Prostate gland (tissue), 2 donors: Measurements from ENCODE around the gene PFDN1. TPM values are rescaled to one million over a fixed set of nuclear protein-coding genes. Genes with fewer than 3 reads are reported as not detected.

ENCODE experiments used
- DNase-seq: peaks from one replicate; pipeline ENCODE4 v3.0.0-alpha.2; 2019; ENCODE audit warnings: low spot score
- H3K27ac ChIP-seq, 2 donors: fragments of 200-600 bp; sonication (generic); 2 replicates each; pipeline ENCODE4 v1.5.1; 2017 to 2019
- H3K27me3 ChIP-seq: fragments of 200-600 bp; sonication (generic); replicated peaks from 2 replicates; pipeline ENCODE4 v1.5.1; 2019; ENCODE audit not compliant: insufficient read depth
- H3K36me3 ChIP-seq, 2 donors: fragments of 200-600 bp; sonication (generic); 1 replicate in 1 of 2; 2 replicates in 1 of 2; pipeline versions ENCODE4 v1.5.1 to v1.8.1; 2017 to 2019
- H3K4me1 ChIP-seq: fragments of 200-600 bp; sonication (generic); replicated peaks from 2 replicates; pipeline ENCODE4 v1.5.1; 2019
- H3K4me3 ChIP-seq, 2 donors: fragments of 200-600 bp; sonication (generic); 2 replicates each; pipeline ENCODE4 v1.5.1; 2017 to 2019
- H3K9me3 ChIP-seq: fragments of 200-600 bp; sonication (generic); 2 replicates; pipeline ENCODE4 v1.5.1; 2017
- POLR2A ChIP-seq: fragments of 450-650 bp; IDR thresholded peaks from one replicate; pipeline ENCODE4 v1.6.1; 2016; ENCODE audit warnings: antibody characterized with exemption, mild to moderate bottlenecking
- POLR2AphosphoS5 ChIP-seq: sonication (generic); formaldehyde crosslinking; IDR thresholded peaks from one replicate; pipeline ENCODE4 v1.6.1; 2017; ENCODE audit warnings: antibody characterized with exemption
- WGBS: methylation state at CpG from one replicate; pipeline ENCODE4 v1.1.5; 2018; 5-methylcytosine and 5-hydroxymethylcytosine counted together
- intact Hi-C: fragments of 100-400 bp; cut with DNase I; formaldehyde crosslinking; loops from one replicate; pipeline ENCODE4 v1.14.2; 2022
- total RNA-seq, 2 donors: library from RNA; depleted of rRNA; stranded (reverse); fragments of >200 nt; gene quantifications; one replicate each; pipeline ENCODE4 v1.1.0, GENCODE V29; 2016
- TF ChIP-seq, protein P1 (sequence below), 4 experiments: fragments of 200-600 bp in 2 of 4; fragments of 450-650 bp in 2 of 4; sonication (generic) in 2 of 4; IDR thresholded peaks; 1 replicate in 3 of 4; 2 replicates in 1 of 4; pipeline ENCODE4 v1.5.1; 2016 to 2019; ENCODE audit warnings: antibody characterized with exemption in 4 of 4, mild to moderate bottlenecking in 2 of 4, moderate library complexity in 2 of 4

PFDN1 gene
- total RNA-seq, 2 donors from 2014 or later = 88.0 to 145 TPM

DNA sequence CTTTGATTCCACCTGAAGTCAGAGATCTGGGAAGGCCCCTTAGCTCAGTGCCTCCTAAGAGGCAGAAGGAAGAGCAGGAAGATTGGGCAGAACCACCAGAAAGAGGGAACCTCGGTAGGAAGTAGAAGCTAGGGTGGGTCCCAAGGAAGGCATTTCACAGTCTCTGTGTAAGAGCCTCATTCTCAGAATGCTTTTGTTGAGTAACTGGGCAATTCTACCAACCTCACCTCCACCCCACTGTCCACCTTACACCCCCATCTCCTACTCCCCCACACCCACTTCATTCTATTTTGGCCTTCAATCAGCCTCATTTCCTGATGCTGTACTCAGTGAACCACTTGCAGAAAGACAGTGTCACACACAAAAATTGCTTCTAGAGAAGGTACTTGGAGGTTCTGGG, 40.0 kb upstream of the PFDN1 start:
- Histone ChIP-seq H3K36me3 (no peaks in the 10 kb centered on the region), H3K27ac (no peak overlapping the region), H3K4me1 (peaks cover 8% of the 10 kb centered on the region), H3K27me3 (no peaks in the 10 kb centered on the region), H3K9me3 (no peaks in the 10 kb centered on the region), H3K4me3 (no peak overlapping the region)
- no peak for DNase-seq
- WGBS = 73% methylated on average over 1 of the region's 1 CpG
- TF ChIP-seq POLR2A (no peak), POLR2AphosphoS5 (no peak)
- TF ChIP-seq, protein P1, sequence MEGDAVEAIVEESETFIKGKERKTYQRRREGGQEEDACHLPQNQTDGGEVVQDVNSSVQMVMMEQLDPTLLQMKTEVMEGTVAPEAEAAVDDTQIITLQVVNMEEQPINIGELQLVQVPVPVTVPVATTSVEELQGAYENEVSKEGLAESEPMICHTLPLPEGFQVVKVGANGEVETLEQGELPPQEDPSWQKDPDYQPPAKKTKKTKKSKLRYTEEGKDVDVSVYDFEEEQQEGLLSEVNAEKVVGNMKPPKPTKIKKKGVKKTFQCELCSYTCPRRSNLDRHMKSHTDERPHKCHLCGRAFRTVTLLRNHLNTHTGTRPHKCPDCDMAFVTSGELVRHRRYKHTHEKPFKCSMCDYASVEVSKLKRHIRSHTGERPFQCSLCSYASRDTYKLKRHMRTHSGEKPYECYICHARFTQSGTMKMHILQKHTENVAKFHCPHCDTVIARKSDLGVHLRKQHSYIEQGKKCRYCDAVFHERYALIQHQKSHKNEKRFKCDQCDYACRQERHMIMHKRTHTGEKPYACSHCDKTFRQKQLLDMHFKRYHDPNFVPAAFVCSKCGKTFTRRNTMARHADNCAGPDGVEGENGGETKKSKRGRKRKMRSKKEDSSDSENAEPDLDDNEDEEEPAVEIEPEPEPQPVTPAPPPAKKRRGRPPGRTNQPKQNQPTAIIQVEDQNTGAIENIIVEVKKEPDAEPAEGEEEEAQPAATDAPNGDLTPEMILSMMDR (IDR thresholded peaks at IDR 0.05) = no peak
- intact Hi-C loops = no loop called here

DNA sequence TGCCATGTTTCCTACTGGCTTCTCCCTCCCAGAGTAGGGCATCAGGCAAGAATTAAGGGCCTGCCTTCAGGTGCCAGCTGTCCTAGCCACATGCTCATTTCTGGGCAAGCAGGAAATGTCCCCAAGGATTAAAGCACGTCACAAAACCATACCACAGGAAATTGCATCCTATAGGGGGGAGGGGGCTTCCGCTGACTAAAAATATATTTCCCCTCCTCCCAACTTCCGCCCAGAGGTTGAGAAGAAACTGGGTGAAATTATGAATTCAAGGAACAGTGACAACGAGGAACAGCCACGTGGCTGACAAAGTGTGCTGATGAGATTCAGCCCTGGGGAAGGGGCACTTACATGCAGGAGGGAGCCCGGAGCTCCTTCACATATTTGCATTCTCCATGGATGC, 39.4 kb upstream of the PFDN1 start:
- TF ChIP-seq POLR2AphosphoS5 (no peak), POLR2A (no peak)
- TF ChIP-seq, protein P1 (IDR thresholded peaks at IDR 0.05) = no peak
- Histone ChIP-seq H3K4me1 (peaks cover 8% of the 10 kb centered on the region), H3K27me3 (no peaks in the 10 kb centered on the region), H3K36me3 (no peaks in the 10 kb centered on the region), H3K4me3 (no peak overlapping the region), H3K27ac (no peak overlapping the region), H3K9me3 (no peaks in the 10 kb centered on the region)
- intact Hi-C loops = no loop called here
- DNase-seq = no peak
- WGBS = 79% methylated on average over 6 of the region's 6 CpGs

DNA sequence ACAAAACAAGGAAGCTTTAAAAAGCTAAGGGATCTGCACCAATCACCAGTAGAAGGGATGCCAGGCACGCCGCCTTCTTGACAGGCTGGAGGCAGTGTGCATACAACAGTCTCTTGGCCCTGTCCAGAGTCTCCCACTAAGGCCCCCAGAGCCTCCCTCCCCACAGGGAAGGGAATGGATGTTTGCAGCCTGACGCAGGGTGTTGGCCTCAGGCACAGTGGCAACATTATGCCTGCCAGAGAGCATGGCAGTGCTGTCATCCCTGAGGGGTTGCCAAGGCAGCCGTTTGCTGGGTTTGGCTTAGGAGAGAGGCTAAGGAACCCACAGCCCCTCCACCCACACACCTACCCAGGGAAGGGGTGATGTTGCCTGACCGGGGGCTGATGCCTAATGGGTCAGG, 38.7 kb upstream of the PFDN1 start:
- intact Hi-C loops = no loop called here
- no peaks in the 10 kb centered on the region for H3K36me3 ChIP-seq
- H3K27ac ChIP-seq = no peak overlapping the region
- H3K9me3 ChIP-seq = no peaks in the 10 kb centered on the region
- WGBS = 37% methylated on average over 5 of the region's 5 CpGs
- H3K27me3 ChIP-seq = no peaks in the 10 kb centered on the region
- TF ChIP-seq, protein P1 (IDR thresholded peaks at IDR 0.05) = no peak
- TF ChIP-seq POLR2AphosphoS5 (no peak), POLR2A (no peak)
- peaks cover 8% of the 10 kb centered on the region for H3K4me1 ChIP-seq
- no peak overlapping the region for H3K4me3 ChIP-seq
- no peak for DNase-seq

DNA sequence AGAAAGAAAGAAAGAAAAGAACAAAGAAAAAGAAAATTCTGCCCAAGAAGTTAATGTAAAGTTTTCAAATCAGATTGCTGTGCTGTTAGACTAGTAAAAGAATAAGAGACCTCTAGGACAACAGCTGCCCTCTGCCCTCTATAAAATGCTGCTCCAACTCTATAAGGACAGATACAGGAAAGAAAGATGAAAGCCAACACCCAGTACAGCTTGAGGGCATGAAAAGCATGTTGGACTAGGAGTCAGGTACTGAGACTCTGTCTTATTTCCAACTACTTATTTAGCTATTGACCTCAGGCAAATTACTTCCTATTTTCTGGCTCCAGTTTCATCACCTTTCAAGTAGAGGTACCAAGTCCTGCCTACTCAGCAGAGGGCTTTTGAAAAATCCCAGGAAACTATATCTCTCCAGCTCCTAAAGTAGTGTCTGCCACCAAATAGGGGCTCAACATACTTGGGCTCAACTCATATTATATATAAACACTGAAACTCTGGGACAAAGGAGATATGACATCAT, 37.8 kb upstream of the PFDN1 start:
- Histone ChIP-seq H3K4me1 (peaks cover 8% of the 10 kb centered on the region), H3K27ac (no peak overlapping the region), H3K27me3 (no peaks in the 10 kb centered on the region), H3K36me3 (no peaks in the 10 kb centered on the region), H3K9me3 (no peaks in the 10 kb centered on the region), H3K4me3 (no peak overlapping the region)
- no peak for DNase-seq
- intact Hi-C loops = no loop called here
- TF ChIP-seq POLR2AphosphoS5 (no peak), POLR2A (no peak)
- TF ChIP-seq, protein P1 (IDR thresholded peaks at IDR 0.05) = no peak

DNA sequence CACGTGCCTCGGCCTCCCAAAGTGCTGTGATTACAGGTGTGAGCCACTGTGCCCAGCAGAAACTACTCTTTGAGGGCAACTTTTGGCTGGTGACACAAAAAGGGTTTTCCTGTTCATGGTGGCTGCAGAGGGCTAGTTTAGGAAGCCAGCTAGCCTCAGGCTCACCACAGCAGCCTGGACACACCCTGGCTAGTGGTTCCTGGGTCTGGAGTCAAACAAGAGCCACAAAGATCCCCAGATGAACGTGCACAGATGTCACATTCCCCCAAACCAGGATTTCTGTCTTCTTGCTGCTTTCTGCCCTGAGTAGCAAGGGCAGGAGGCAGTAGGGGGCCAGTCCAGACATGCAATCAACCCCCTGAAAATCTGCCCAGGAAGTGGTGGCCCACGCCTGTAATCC, 36.7 kb upstream of the PFDN1 start:
- Histone ChIP-seq H3K27ac (no peak overlapping the region), H3K4me1 (no peaks in the 10 kb centered on the region), H3K9me3 (no peaks in the 10 kb centered on the region), H3K36me3 (no peaks in the 10 kb centered on the region), H3K4me3 (no peak overlapping the region), H3K27me3 (no peaks in the 10 kb centered on the region)
- no peak for DNase-seq
- WGBS = 82% methylated on average over 4 of the region's 4 CpGs
- TF ChIP-seq, protein P1 (IDR thresholded peaks at IDR 0.05) = no peak
- TF ChIP-seq POLR2AphosphoS5 (no peak), POLR2A (no peak)
- intact Hi-C loops = no loop called here
